ENCODE measurements around the gene CCL2.

The CCL2 gene

GRCh38 chr17:34252095-34252443, 3.0 kb upstream of the CCL2 start:
- DNase-seq (ENCODE audit: low read depth in 1 of 2, low spot score in 1 of 2) = peak; percentile 74 to 88
- H3K27ac ChIP-seq (replicated peaks) = peak overlapping the region; percentile 29
- TF ChIP-seq POLR2AphosphoS5 (IDR thresholded peaks at IDR 0.05; ENCODE audit: low read depth) (0 out of 2 replicates have a peak, but pooled peaks have one; percentile 48), GABPA (IDR thresholded peaks at IDR 0.05; ENCODE audit: low read depth) (no peak)
- no peak overlapping the region for H3K4me3 ChIP-seq (replicated peaks; ENCODE audit: insufficient read depth, low read length)
- no peaks in the 10 kb centered on the region for H3K27me3 ChIP-seq (ENCODE audit: insufficient read depth, poor library complexity, severe bottlenecking)

GRCh38 chr17:34252444-34253138, 2.5 kb upstream of the CCL2 start:
- peak overlapping the region; percentile 29 for H3K27ac ChIP-seq (replicated peaks)
- no peak overlapping the region for H3K4me3 ChIP-seq (replicated peaks; ENCODE audit: insufficient read depth, low read length)
- H3K27me3 ChIP-seq (ENCODE audit: insufficient read depth, poor library complexity, severe bottlenecking) = no peaks in the 10 kb centered on the region
- no peak for TF ChIP-seq POLR2AphosphoS5 (IDR thresholded peaks at IDR 0.05; ENCODE audit: low read depth)
- DNase-seq (ENCODE audit: low read depth in 1 of 2, low spot score in 1 of 2) = no peak

- Histone ChIP-seq H3K4me3 (replicated peaks; ENCODE audit: insufficient read depth, low read length) (no peak overlapping the region), H3K27ac (replicated peaks) (no peak overlapping the region), H3K27me3 (ENCODE audit: insufficient read depth, poor library complexity, severe bottlenecking) (no peaks in the 10 kb centered on the region)
- no peak for DNase-seq (ENCODE audit: low read depth in 1 of 2, low spot score in 1 of 2)
- TF ChIP-seq POLR2AphosphoS5 (IDR thresholded peaks at IDR 0.05; ENCODE audit: low read depth) (no peak), GABPA (IDR thresholded peaks at IDR 0.05; ENCODE audit: low read depth) (no peak), SPI1 (IDR thresholded peaks at IDR 0.05; ENCODE audit: borderline replicate concordance, low read depth) (no peak), REST (IDR thresholded peaks at IDR 0.05; ENCODE audit: insufficient replicate concordance, low read depth) (no peak), CTCF (IDR thresholded peaks at IDR 0.05; ENCODE audit: insufficient read depth, low read length) (no peak)
Measured at GRCh38 chr17:34253139-34253525, 2.0 kb upstream of the CCL2 start.

- Histone ChIP-seq H3K4me3 (replicated peaks; ENCODE audit: insufficient read depth, low read length) (no peak overlapping the region), H3K27ac (replicated peaks) (peak overlapping the region; percentile 29), H3K27me3 (ENCODE audit: insufficient read depth, poor library complexity, severe bottlenecking) (no peaks in the 10 kb centered on the region)
- TF ChIP-seq POLR2AphosphoS5 (IDR thresholded peaks at IDR 0.05; ENCODE audit: low read depth) (no peak), CTCF (IDR thresholded peaks at IDR 0.05; ENCODE audit: insufficient read depth, low read length) (no peak), REST (IDR thresholded peaks at IDR 0.05; ENCODE audit: insufficient replicate concordance, low read depth) (no peak), SPI1 (IDR thresholded peaks at IDR 0.05; ENCODE audit: borderline replicate concordance, low read depth) (no peak)
- no peak for DNase-seq (ENCODE audit: low read depth in 1 of 2, low spot score in 1 of 2)
Measured at GRCh38 chr17:34254146-34254545, 939 bp upstream of the CCL2 start.

GRCh38 chr17:34255381-34255732, 272 bp downstream of the CCL2 start:
- peak overlapping the region; percentile 10 for H3K27ac ChIP-seq (replicated peaks)
- DNase-seq (ENCODE audit: low read depth in 1 of 2, low spot score in 1 of 2) = no peak
- peak overlapping the region; percentile 41 for H3K4me3 ChIP-seq (replicated peaks; ENCODE audit: insufficient read depth, low read length)
- no peaks in the 10 kb centered on the region for H3K27me3 ChIP-seq (ENCODE audit: insufficient read depth, poor library complexity, severe bottlenecking)
- TF ChIP-seq CTCF (IDR thresholded peaks at IDR 0.05; ENCODE audit: insufficient read depth, low read length) (no peak), REST (IDR thresholded peaks at IDR 0.05; ENCODE audit: insufficient replicate concordance, low read depth) (no peak), SPI1 (IDR thresholded peaks at IDR 0.05; ENCODE audit: borderline replicate concordance, low read depth) (no peak), POLR2AphosphoS5 (IDR thresholded peaks at IDR 0.05; ENCODE audit: low read depth) (peak; percentile 15; the same call in 1 of the 2 replicates)
